GM12892 (cell line): Measurements from ENCODE around the gene XPO4.

Source experiments
- POLR2A ChIP-seq: IDR thresholded peaks from 2 replicates; pipeline ENCODE4 v1.6.1; 2011; ENCODE audit warnings: low read depth, low read length, control low read depth
- TAF1 ChIP-seq: IDR thresholded peaks from 2 replicates; pipeline ENCODE4 v1.6.1; 2011; ENCODE audit warnings: low read depth, mild to moderate bottlenecking, control low read depth, low read length, borderline replicate concordance

DNA sequence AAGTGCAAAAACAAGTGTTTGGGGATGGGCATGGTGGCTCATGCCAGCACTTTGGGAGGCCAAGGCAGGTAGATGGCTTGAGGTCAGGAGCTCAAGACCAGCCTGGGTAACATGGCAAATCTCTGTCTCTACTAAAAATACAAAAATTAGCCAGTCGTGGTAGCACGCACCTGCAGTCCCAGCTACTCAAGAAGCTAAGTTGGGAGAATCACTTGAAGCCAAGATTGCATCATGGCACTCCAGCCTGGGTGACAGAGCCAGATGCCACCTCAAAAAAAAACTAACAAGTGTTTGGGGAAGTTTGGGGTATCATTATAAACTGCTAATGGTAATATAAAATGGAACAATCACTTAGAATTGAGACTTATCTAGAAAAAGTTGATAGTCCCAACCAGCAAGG, 24.6 kb downstream of the XPO4 start:
- TF ChIP-seq TAF1: no peak
- TF ChIP-seq POLR2A: no peak
